OCI-M2 (cell line): ENCODE results near the gene CACNG4.
"Not testable (repeated sequence)": the region's sequence is repeated elsewhere in the genome, so short reads cannot be mapped to it uniquely, and the experiment has no call there.

Source experiments
- DNase-seq: peaks from one replicate; lab custom pipeline; 2025; ENCODE audit not compliant: unreplicated experiment; lab: John Stamatoyannopoulos, UW

CACNG4 gene

GRCh38 chr17:67041119-67041518, 76.6 kb downstream of the CACNG4 start:
- not testable (repeated sequence) for DNase-seq

GRCh38 chr17:67041531-67041930, 77.0 kb downstream of the CACNG4 start:
- DNase-seq = no peak

- DNase-seq = no peak
Measured at GRCh38 chr17:67041941-67042899, 77.7 kb downstream of the CACNG4 start.

DNA sequence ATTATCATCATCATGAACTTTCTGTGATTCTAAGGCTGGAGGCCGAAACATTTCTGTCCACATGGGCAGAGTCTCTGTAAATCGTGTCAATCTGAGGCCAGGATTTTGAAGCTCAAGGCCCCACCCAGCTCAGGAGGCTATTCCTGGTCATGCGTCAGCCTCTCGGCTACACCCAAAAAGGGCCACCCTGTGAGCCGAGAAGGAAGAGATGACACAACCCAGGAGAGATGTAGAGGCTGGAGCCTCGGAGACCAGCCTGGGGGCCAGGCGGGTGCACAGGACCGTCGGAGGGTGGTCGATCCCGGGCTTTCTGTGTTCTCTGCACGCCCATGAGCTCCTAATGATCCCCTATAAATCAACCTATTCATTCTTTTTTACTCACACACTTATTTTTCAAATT, 78.8 kb downstream of the CACNG4 start:
- DNase-seq = no peak

DNA sequence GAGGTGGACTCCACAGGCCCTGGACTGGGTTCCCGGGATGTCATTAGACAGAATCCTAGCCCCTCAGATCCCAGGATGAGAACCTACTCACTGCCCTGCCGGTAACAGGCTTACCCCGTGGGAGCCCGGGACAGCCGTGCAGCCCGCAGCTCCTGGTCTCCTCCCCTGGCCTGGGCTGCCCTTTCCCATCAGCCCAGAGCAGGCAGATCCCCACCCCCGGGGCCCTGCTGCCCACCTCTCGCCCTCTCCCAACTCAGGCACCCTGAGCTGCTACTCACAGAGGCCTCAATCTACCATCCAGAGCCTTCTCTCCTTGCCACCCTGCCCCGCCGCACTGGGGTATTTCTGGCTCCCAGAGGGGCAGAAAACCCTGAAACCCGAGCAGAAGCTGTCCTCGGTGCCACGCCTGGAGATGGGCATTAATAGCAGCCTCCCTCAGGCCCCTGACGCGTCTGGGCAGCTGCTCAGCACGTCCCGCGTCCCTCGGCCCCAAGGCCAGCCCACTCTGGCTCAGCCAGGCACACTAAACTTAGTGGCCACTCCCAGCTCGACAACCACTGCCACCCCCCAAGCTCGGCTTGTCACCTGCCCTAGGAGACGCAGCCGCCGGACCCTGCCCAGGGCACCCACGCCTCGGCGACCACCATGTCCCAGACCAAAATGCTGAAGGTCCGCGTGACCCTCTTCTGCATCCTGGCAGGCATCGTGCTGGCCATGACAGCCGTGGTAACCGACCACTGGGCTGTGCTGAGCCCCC, 79.7 kb downstream of the CACNG4 start, which contains the start of gene CACNG1:
Gene CACNG1 (plus strand): TSS at position 539 of the 757 bp plus-strand sequence. CDS start 107 bp downstream, at position 646.
- DNase-seq = no peak

GRCh38 chr17:67044940-67045339, 80.4 kb downstream of the CACNG4 start:
- no peak for DNase-seq

- DNase-seq = no peak
Measured at GRCh38 chr17:67046398-67046797, 81.9 kb downstream of the CACNG4 start.

- no peak for DNase-seq
Measured at GRCh38 chr17:67047382-67047781, 82.9 kb downstream of the CACNG4 start.

GRCh38 chr17:67049025-67049739, 84.7 kb downstream of the CACNG4 start:
- no peak for DNase-seq

- no peak for DNase-seq
Measured at GRCh38 chr17:67050066-67050465, 85.6 kb downstream of the CACNG4 start.

GRCh38 chr17:67050471-67051154, 86.1 kb downstream of the CACNG4 start:
- DNase-seq = no peak

DNA sequence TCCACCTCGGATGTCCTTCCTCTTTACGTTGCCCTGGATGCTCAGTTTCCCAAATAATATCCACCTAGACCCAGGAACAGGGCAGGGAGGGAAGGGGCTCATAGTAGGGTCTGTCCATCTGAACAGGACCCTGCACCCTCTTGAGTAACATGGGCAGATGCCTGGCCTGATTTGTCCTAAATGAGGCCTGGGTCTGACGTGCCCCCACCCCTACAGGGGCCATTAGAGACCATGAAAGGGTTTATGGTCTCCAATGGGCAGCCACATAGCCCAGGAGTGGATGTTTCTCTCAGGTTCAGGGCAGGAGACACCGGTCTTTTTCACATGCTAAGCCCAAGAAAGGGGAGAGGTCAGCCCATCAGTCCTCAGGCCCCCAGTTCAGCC, 86.6 kb downstream of the CACNG4 start:
- DNase-seq = no peak

DNA sequence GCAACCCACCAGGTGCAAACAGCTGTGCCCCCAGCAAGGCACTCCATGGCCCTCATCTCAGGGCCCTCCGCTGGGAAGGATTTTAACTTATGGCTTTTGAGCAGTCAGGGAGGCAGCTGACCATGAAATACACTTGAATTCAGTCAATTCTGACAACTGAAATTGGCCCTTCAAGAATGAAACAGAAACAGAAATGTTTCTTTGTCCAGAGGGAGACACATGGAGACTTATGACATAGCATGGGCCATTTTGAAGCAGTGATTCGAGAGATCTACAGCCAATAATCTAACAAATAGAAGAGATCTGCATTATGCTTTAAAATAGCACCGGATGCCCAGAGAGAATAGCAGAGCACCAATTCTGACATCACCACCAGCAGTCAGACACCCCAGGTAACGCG, 87.3 kb downstream of the CACNG4 start:
- no peak for DNase-seq

DNA sequence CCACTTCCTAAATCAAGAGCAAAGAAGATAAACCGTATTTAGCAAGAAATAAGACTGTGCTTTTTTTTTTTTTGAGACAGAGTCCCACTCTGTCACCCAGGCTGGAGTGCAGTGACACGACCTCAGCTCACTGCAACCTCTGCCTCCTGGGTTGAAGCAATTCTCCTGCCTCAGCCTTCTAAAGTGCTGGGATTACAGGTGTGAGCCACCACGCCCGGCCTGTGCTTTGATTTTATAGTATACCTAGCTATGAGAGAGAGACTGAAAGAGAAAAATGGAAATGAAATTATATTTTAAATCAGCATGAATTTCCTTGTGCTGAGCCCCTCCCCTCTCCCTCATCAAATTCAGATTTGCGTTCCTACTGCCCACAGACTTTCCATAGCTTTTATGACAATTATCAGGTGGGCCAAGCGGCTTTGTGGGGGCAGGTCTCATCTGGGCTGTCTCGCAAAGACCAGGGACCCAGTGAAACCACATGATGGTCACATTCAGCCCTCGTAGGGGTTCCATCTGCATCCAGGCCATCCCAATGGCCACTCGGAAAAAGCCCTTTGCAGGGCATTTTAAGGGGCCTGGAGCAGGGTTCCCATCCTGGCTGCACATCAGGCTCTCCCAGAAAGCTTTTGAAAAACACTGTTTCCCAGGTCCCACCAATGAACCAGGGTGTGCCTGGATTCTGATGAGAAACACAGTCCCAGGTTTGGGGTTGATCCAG, 88.4 kb downstream of the CACNG4 start:
- no peak for DNase-seq

- DNase-seq = no peak
Measured at GRCh38 chr17:67053438-67054000, 89.0 kb downstream of the CACNG4 start.

DNA sequence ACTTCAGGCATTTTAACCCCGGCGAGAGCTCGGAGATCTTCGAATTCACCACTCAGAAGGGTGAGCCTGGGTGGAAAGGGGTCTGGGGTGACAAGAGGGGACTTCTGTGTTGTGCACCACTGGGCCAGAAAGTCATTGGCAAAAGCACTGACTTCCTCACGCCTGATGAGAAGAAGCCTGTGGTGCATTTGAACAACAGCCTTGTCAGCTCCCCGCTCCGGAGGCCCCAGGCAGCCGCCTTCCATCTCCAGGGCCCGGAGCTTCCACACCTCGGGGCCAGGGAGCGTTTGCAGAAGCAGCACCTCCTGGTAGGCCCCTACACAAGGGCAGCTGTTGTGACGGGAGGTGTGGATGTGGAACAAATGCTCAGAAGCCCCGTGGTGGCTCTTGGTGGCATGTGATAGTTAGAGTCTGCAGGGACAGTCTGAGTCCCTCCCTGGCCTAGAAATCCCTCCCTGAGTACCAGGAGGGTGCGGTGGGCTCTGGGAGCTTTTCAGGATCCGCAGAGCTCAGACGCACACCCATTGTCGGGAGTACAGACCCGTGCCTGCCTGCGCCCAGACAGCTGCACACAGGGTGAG, 89.6 kb downstream of the CACNG4 start:
- DNase-seq = no peak

- DNase-seq = no peak
Measured at GRCh38 chr17:67054608-67055007, 90.1 kb downstream of the CACNG4 start.

GRCh38 chr17:67055041-67055443, 90.5 kb downstream of the CACNG4 start:
- DNase-seq = no peak
